GM18502 (cell line): ENCODE data around the gene RP9.

Experiments used
- ATAC-seq: cut with Tn5 transposase; IDR thresholded peaks from one replicate; pipeline ENCODE4 v1.9.1; 2021; ENCODE audit warnings: mild to moderate bottlenecking; ENCODE audit not compliant: unreplicated experiment, poor library complexity

The RP9 gene

GRCh38 chr7:33109005-33109757 lies at the start of gene RP9:
TSS of gene RP9 (minus strand) at chr7:33109404. CDS start at chr7:33109372, 32 bp downstream.
- peak; percentile 88 for ATAC-seq

- no peak for ATAC-seq
These were observed 48.6 kb upstream of the RP9 start for GRCh38 chr7:33157781-33158180.

GRCh38 chr7:33157311-33157710 lies 48.1 kb upstream of the RP9 start:
- no peak for ATAC-seq

- ATAC-seq, result no peak
These were observed 47.2 kb upstream of the RP9 start for GRCh38 chr7:33156441-33156840.

GRCh38 chr7:33155811-33156210 lies 46.6 kb upstream of the RP9 start:
- no peak for ATAC-seq

GRCh38 chr7:33152087-33152486 lies 42.9 kb upstream of the RP9 start:
- no peak for ATAC-seq

GRCh38 chr7:33145156-33145555 lies 36.0 kb upstream of the RP9 start:
- no peak for ATAC-seq

GRCh38 chr7:33143996-33144718 lies 35.0 kb upstream of the RP9 start:
- ATAC-seq, result no peak

GRCh38 chr7:33142585-33142984 lies 33.4 kb upstream of the RP9 start:
- ATAC-seq, result no peak

GRCh38 chr7:33137103-33137502 lies 27.9 kb upstream of the RP9 start:
- no peak for ATAC-seq

- no peak for ATAC-seq
These were observed 21.0 kb upstream of the RP9 start for GRCh38 chr7:33130184-33130583.

GRCh38 chr7:33129806-33130153 lies 20.6 kb upstream of the RP9 start:
- no peak for ATAC-seq

GRCh38 chr7:33128990-33129805 lies 20.0 kb upstream of the RP9 start, which contains the start of gene BBS9:
TSS of gene BBS9 (plus strand) at chr7:33129564. CDS start at chr7:33146253, 16,689 bp downstream.
- peak; percentile 100 for ATAC-seq

GRCh38 chr7:33128631-33128989 lies 19.4 kb upstream of the RP9 start:
- no peak for ATAC-seq

- ATAC-seq, result no peak
These were observed 17.9 kb upstream of the RP9 start for GRCh38 chr7:33127085-33127484.

- ATAC-seq, result no peak
These were observed 9.2 kb upstream of the RP9 start for GRCh38 chr7:33118383-33118782.

- no peak for ATAC-seq
These were observed 5.8 kb upstream of the RP9 start for GRCh38 chr7:33114976-33115375.

GRCh38 chr7:33111614-33112013 lies 2.4 kb upstream of the RP9 start:
- no peak for ATAC-seq

- ATAC-seq, result peak; percentile 2
These were observed 594 bp upstream of the RP9 start for GRCh38 chr7:33109758-33110238.

- ATAC-seq, result peak; percentile 13
These were observed 625 bp downstream of the RP9 start for GRCh38 chr7:33108554-33109004.
